ENCODE data around the gene MAST2. TPM values are rescaled to one million over a fixed set of nuclear protein-coding genes. Genes with fewer than 3 reads are reported as not detected.

The MAST2 gene
- total RNA-seq, 6 experiments from 2014 or later: 27.8 to 40.7 (median 29.7) TPM

GRCh38 chr1:45789601-45790000 is 13.8 kb upstream of the MAST2 start:
- H3K4me3 Mint-ChIP-seq: no peak overlapping the region
- no peak overlapping the region for H3K27ac Mint-ChIP-seq

GRCh38 chr1:45792744-45793143 is 10.7 kb upstream of the MAST2 start:
- Mint-ChIP-seq H3K27ac (no peak overlapping the region), H3K4me1 (ENCODE audit: low read depth) (peaks cover 9% of the 10 kb centered on the region; the same call in 1 of the 2 replicates), H3K27me3 (ENCODE audit: insufficient read depth) (peaks cover 3% of the 10 kb centered on the region), H3K36me3 (ENCODE audit: low read depth) (no peaks in the 10 kb centered on the region), H3K9me3 (no peaks in the 10 kb centered on the region), H3K4me3 (no peak overlapping the region)
- no peak for DNase-seq
- no peak for TF ChIP-seq CTCF (IDR thresholded peaks at IDR 0.05)

More at GRCh38 chr1:45789601-45790000, 13.8 kb upstream of the MAST2 start:
- Mint-ChIP-seq H3K36me3 (ENCODE audit: low read depth) (no peaks in the 10 kb centered on the region), H3K4me1 (ENCODE audit: low read depth) (peaks cover 7% of the 10 kb centered on the region; the same call in 1 of the 2 replicates), H3K9me3 (no peaks in the 10 kb centered on the region), H3K27me3 (ENCODE audit: insufficient read depth) (peaks cover 8% of the 10 kb centered on the region)
- DNase-seq: no peak
- no peak for TF ChIP-seq CTCF (IDR thresholded peaks at IDR 0.05)

GRCh38 chr1:45793942-45794604 is 9.3 kb upstream of the MAST2 start:
- H3K9me3 Mint-ChIP-seq: no peaks in the 10 kb centered on the region
- peaks cover 3% of the 10 kb centered on the region for H3K27me3 Mint-ChIP-seq (ENCODE audit: insufficient read depth)
- H3K27ac Mint-ChIP-seq: no peak overlapping the region
- no peak for TF ChIP-seq CTCF (IDR thresholded peaks at IDR 0.05)
- peak overlapping the region; percentile 68; the same call in 1 of the 2 replicates for H3K4me3 Mint-ChIP-seq
- no peak for DNase-seq
- no peaks in the 10 kb centered on the region for H3K36me3 Mint-ChIP-seq (ENCODE audit: low read depth)
- H3K4me1 Mint-ChIP-seq (ENCODE audit: low read depth): peaks cover 9% of the 10 kb centered on the region; the same call in 1 of the 2 replicates

- no peak overlapping the region for H3K4me3 Mint-ChIP-seq
- no peak for DNase-seq
- no peaks in the 10 kb centered on the region for H3K9me3 Mint-ChIP-seq
- no peak for TF ChIP-seq CTCF (IDR thresholded peaks at IDR 0.05)
- H3K27ac Mint-ChIP-seq: no peak overlapping the region
- H3K4me1 Mint-ChIP-seq (ENCODE audit: low read depth): peaks cover 9% of the 10 kb centered on the region; the same call in 1 of the 2 replicates
- no peaks in the 10 kb centered on the region for H3K36me3 Mint-ChIP-seq (ENCODE audit: low read depth)
- H3K27me3 Mint-ChIP-seq (ENCODE audit: insufficient read depth): peaks cover 3% of the 10 kb centered on the region
Measured at GRCh38 chr1:45796381-45796780, 7.0 kb upstream of the MAST2 start.

GRCh38 chr1:45796946-45797345 is 6.5 kb upstream of the MAST2 start:
- Mint-ChIP-seq H3K9me3 (no peaks in the 10 kb centered on the region), H3K27ac (no peak overlapping the region), H3K4me3 (no peak overlapping the region), H3K27me3 (ENCODE audit: insufficient read depth) (peaks cover 3% of the 10 kb centered on the region), H3K36me3 (ENCODE audit: low read depth) (no peaks in the 10 kb centered on the region), H3K4me1 (ENCODE audit: low read depth) (peaks cover 11% of the 10 kb centered on the region)
- no peak for TF ChIP-seq CTCF (IDR thresholded peaks at IDR 0.05)
- DNase-seq: no peak

Data from HFFc6 (cell line).